ENCODE data around the gene DLG1. TPM values are rescaled to one million over a fixed set of nuclear protein-coding genes. Genes with fewer than 3 reads are reported as not detected.

The DLG1 gene
- total RNA-seq, 1 experiment from 2014 or later: 90.2 TPM

GRCh38 chr3:197219619-197220018 lies 78.8 kb downstream of the DLG1 start:
- ChIA-PET POLR2A (no interaction called here), CTCF (no interaction called here)
- intact Hi-C loops (cut with micrococcal nuclease; ENCODE audit: unreplicated experiment): loop anchor here (10.0 kb wide), 1 partner anchor 285 kb away; no protein-coding TSS in a partner anchor
- Histone ChIP-seq H3K36me3 (ENCODE audit: control insufficient read depth, insufficient read depth, low read length) (no peaks in the 10 kb centered on the region), H3K4me3 (ENCODE audit: low read depth in 2 of 2, low read length in 2 of 2) (no peak overlapping the region), H3K27me3 (ENCODE audit: control insufficient read depth, insufficient read depth, low read length) (no peaks in the 10 kb centered on the region), H3K9me3 (ENCODE audit: control insufficient read depth, insufficient read depth, low read depth, low read length) (no peaks in the 10 kb centered on the region), H3K4me1 (ENCODE audit: control insufficient read depth, insufficient read depth, low read length) (peaks cover 10% of the 10 kb centered on the region; the same call in 1 of the 2 replicates), H3K27ac (ENCODE audit: low read length) (no peak overlapping the region)
- in situ Hi-C loops (cut with HindIII; ENCODE audit: low pct_unique_long_range_greater_than_20kb, low sequenced_read_pairs): no loop called here
- no TSS peak for BruUV-seq (replicated peaks)
- TF ChIP-seq TCF7L2 (IDR thresholded peaks at IDR 0.05; ENCODE audit: low read depth, low read length): no peak
- TF ChIP-seq REST (IDR thresholded peaks at IDR 0.05; ENCODE audit: insufficient read depth in 1 of 2, low read depth in 2 of 2, low read length in 1 of 2): no peak
- no peak for TF ChIP-seq CTCF (IDR thresholded peaks at IDR 0.05)
- no peak for TF ChIP-seq SIN3A (IDR thresholded peaks at IDR 0.05; ENCODE audit: borderline replicate concordance, insufficient read depth, low read depth, low read length)
- no peak for TF ChIP-seq POLR2AphosphoS5 (IDR thresholded peaks at IDR 0.05; ENCODE audit: low read depth, low read length)
- DNase-seq (ENCODE audit: low read depth, low spot score) (no peak), ATAC-seq (no peak)

GRCh38 chr3:197218210-197218609 lies 80.2 kb downstream of the DLG1 start:
- H3K36me3 ChIP-seq (ENCODE audit: control insufficient read depth, insufficient read depth, low read length): no peaks in the 10 kb centered on the region
- TF ChIP-seq REST (IDR thresholded peaks at IDR 0.05; ENCODE audit: insufficient read depth in 1 of 2, low read depth in 2 of 2, low read length in 1 of 2): no peak
- TF ChIP-seq TCF7L2 (IDR thresholded peaks at IDR 0.05; ENCODE audit: low read depth, low read length): no peak
- no peak for TF ChIP-seq SIN3A (IDR thresholded peaks at IDR 0.05; ENCODE audit: borderline replicate concordance, insufficient read depth, low read depth, low read length)
- TF ChIP-seq CTCF (IDR thresholded peaks at IDR 0.05): no peak
- TF ChIP-seq POLR2AphosphoS5 (IDR thresholded peaks at IDR 0.05; ENCODE audit: low read depth, low read length): no peak
- ATAC-seq (no peak), DNase-seq (ENCODE audit: low read depth, low spot score) (no peak)
- BruUV-seq (replicated peaks): no TSS peak
- H3K27me3 ChIP-seq (ENCODE audit: control insufficient read depth, insufficient read depth, low read length): no peaks in the 10 kb centered on the region
- POLR2A ChIA-PET: no interaction called here
- H3K4me1 ChIP-seq (ENCODE audit: control insufficient read depth, insufficient read depth, low read length): peaks cover 10% of the 10 kb centered on the region; the same call in 1 of the 2 replicates
- intact Hi-C loops (cut with micrococcal nuclease; ENCODE audit: unreplicated experiment): no loop called here
- in situ Hi-C loops (cut with HindIII; ENCODE audit: low pct_unique_long_range_greater_than_20kb, low sequenced_read_pairs): no loop called here
- no peaks in the 10 kb centered on the region for H3K9me3 ChIP-seq (ENCODE audit: control insufficient read depth, insufficient read depth, low read depth, low read length)
- H3K27ac ChIP-seq (ENCODE audit: low read length): no peak overlapping the region
- CTCF ChIA-PET: no interaction called here
- no peak overlapping the region for H3K4me3 ChIP-seq (ENCODE audit: low read depth in 2 of 2, low read length in 2 of 2)
